Ovary (tissue), 3 donors: ENCODE data around the gene TTC16.

ENCODE experiments used
- CTCF ChIP-seq, 3 donors: fragments of 450-650 bp in 2 of 3; fragments of 200-600 bp in 1 of 3; IDR thresholded peaks; one replicate each; pipeline versions ENCODE4 v1.5.1 to v1.8.0; 2016 to 2022; ENCODE audit warnings: antibody characterized with exemption in 3 of 3, mild to moderate bottlenecking in 1 of 3
- POLR2A ChIP-seq: fragments of 450-650 bp; IDR thresholded peaks from one replicate; pipeline ENCODE4 v1.6.1; 2017; ENCODE audit warnings: antibody characterized with exemption, mild to moderate bottlenecking, moderate library complexity
- donor health status: DM: no; HTN: no; CAD: no.

GRCh38 chr9:127769929-127770582 lies 54.2 kb downstream of the TTC16 start:
- no peak for TF ChIP-seq POLR2A
- no peak for TF ChIP-seq CTCF (IDR thresholded peaks at IDR 0.05)
